ENCODE results near the gene TMEM52B.

GRCh38 chr12:10179776-10180181, 947 bp downstream of the TMEM52B start:
- no peak for TF ChIP-seq ZNF384 (IDR thresholded peaks at IDR 0.05)
- no peak for TF ChIP-seq FOXK2 (IDR thresholded peaks at IDR 0.05)
- no peak for TF ChIP-seq TARDBP (IDR thresholded peaks at IDR 0.05)

Data from HEK293T (cell line).